ENCODE measurements around the gene TSPAN18. TPM values are rescaled to one million over a fixed set of nuclear protein-coding genes. Genes with fewer than 3 reads are reported as not detected.

The TSPAN18 gene
- total and polyA plus RNA-seq, 2 of the 4 experiments (the other 2 are of a cell fraction) = 0.36 to 1.1 TPM

DNA sequence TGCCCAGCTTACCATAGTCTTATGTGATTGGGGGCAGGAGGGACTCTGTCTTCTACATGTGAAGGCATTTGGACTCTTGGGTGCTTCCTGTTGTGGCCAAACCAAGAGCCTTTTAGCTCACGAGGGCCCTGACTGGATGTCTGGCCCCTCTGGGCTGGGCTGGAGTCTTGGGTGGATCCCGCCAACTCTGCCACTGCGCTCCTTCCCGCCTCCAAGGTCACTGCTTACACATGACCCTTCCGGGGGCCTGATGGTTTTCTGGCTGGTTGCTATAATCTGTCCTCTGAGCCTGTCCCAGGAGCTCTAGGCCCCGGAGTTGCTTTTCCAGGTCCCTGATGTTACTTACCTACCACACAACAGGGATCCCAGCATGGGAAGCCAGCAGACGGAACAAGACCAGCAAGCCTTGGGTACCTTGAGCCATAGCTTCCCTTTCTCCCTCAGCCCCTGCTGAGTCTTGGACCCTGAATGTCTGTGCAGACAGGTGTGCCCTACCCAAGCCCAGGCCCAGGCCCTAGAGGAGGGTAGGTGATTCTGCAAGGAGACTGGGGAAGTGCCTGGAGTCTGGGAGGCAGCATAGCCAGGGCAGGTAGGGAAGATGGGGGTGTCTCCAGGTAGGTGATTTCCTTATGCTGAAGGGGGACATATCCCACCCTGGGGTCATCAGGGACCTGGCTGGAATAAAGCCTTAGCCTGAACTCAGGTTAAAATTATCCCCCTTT lies 100.3 kb downstream of the TSPAN18 start:
- peaks cover 21% of the 10 kb centered on the region for H3K27me3 ChIP-seq (ENCODE audit: control insufficient read depth, insufficient read depth, low read length)
- no peak overlapping the region for H3K4me3 ChIP-seq (ENCODE audit: insufficient read depth, low read depth, low read length)
- dilution Hi-C loops (cut with HindIII; ENCODE audit: low sequenced_read_pairs, unreplicated experiment) (no loop called here), in situ Hi-C loops (cut with MboI; ENCODE audit: low sequenced_read_pairs) (no loop called here), intact Hi-C loops (cut with micrococcal nuclease) (no loop called here)
- no peak overlapping the region for H4K5ac ChIP-seq (ENCODE audit: low read depth, low read length)
- no peaks in the 10 kb centered on the region for H3K9me3 ChIP-seq (ENCODE audit: control insufficient read depth, insufficient read depth, low read length)
- DNase-seq (no peak), ATAC-seq (ENCODE audit: low read depth) (no peak)
- no peak overlapping the region for H2AK5ac ChIP-seq (ENCODE audit: low read depth, low read length)
- H3K36me3 ChIP-seq (ENCODE audit: control insufficient read depth, insufficient read depth, low read length) = no peaks in the 10 kb centered on the region
- no peak overlapping the region for H4K91ac ChIP-seq (ENCODE audit: insufficient read depth, low read depth, low read length)
- H2BK20ac ChIP-seq (ENCODE audit: low read depth, low read length) = no peak overlapping the region
- no peaks in the 10 kb centered on the region for H3K4me1 ChIP-seq (ENCODE audit: control insufficient read depth, insufficient read depth, low read length)
- no TSS peak for BruUV-seq (replicated peaks)
- no peak overlapping the region for H2BK120ac ChIP-seq (ENCODE audit: low read depth, low read length)
- no peak overlapping the region for H3K27ac ChIP-seq (ENCODE audit: insufficient read depth, low read length)
- H4K20me1 ChIP-seq (ENCODE audit: insufficient read depth, low read length) = no peaks in the 10 kb centered on the region
- H3K9me1 ChIP-seq (ENCODE audit: insufficient read depth, low read length) = no peaks in the 10 kb centered on the region
- H2BK5ac ChIP-seq (ENCODE audit: low read depth, low read length, poor library complexity, severe bottlenecking) = no peak overlapping the region
- WGBS, 2 experiments (ENCODE audit: extremely low coverage in 2 of 2, insufficient read length in 1 of 2) = 100% methylated on average over 2 of the region's 7 CpGs; no CpG with 5 or more reads in 1 of the 2 experiments
- H2AK9ac ChIP-seq (replicated peaks; ENCODE audit: low read depth, low read length, poor library complexity) = no peak overlapping the region
- no peak overlapping the region for H3K4ac ChIP-seq (ENCODE audit: low read depth, low read length)
- H3K18ac ChIP-seq (ENCODE audit: low read depth, low read length) = no peak overlapping the region
- no peak overlapping the region for H3K23ac ChIP-seq (ENCODE audit: low read depth, low read length)
- TF ChIP-seq, protein P1, sequence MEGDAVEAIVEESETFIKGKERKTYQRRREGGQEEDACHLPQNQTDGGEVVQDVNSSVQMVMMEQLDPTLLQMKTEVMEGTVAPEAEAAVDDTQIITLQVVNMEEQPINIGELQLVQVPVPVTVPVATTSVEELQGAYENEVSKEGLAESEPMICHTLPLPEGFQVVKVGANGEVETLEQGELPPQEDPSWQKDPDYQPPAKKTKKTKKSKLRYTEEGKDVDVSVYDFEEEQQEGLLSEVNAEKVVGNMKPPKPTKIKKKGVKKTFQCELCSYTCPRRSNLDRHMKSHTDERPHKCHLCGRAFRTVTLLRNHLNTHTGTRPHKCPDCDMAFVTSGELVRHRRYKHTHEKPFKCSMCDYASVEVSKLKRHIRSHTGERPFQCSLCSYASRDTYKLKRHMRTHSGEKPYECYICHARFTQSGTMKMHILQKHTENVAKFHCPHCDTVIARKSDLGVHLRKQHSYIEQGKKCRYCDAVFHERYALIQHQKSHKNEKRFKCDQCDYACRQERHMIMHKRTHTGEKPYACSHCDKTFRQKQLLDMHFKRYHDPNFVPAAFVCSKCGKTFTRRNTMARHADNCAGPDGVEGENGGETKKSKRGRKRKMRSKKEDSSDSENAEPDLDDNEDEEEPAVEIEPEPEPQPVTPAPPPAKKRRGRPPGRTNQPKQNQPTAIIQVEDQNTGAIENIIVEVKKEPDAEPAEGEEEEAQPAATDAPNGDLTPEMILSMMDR (conservative IDR thresholded peaks at IDR 0.05; ENCODE audit: low read depth, low read length) = no peak
- TF ChIP-seq, protein P2, sequence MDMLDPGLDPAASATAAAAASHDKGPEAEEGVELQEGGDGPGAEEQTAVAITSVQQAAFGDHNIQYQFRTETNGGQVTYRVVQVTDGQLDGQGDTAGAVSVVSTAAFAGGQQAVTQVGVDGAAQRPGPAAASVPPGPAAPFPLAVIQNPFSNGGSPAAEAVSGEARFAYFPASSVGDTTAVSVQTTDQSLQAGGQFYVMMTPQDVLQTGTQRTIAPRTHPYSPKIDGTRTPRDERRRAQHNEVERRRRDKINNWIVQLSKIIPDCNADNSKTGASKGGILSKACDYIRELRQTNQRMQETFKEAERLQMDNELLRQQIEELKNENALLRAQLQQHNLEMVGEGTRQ (IDR thresholded peaks at IDR 0.05; ENCODE audit: low read depth, low read length) = no peak
- TF ChIP-seq FOS (IDR thresholded peaks at IDR 0.05; ENCODE audit: low read depth, low read length) = no peak
- TF ChIP-seq MAZ (IDR thresholded peaks at IDR 0.05; ENCODE audit: borderline replicate concordance, low read depth, low read length) = no peak
- TF ChIP-seq, protein P3, sequence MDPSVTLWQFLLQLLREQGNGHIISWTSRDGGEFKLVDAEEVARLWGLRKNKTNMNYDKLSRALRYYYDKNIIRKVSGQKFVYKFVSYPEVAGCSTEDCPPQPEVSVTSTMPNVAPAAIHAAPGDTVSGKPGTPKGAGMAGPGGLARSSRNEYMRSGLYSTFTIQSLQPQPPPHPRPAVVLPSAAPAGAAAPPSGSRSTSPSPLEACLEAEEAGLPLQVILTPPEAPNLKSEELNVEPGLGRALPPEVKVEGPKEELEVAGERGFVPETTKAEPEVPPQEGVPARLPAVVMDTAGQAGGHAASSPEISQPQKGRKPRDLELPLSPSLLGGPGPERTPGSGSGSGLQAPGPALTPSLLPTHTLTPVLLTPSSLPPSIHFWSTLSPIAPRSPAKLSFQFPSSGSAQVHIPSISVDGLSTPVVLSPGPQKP (IDR thresholded peaks at IDR 0.05; ENCODE audit: borderline replicate concordance, low read depth, low read length) = no peak
- TF ChIP-seq RFX5 (IDR thresholded peaks at IDR 0.05; ENCODE audit: low read depth, low read length) = no peak
- TF ChIP-seq POLR2A (IDR thresholded peaks at IDR 0.05; ENCODE audit: low read depth, low read length) = no peak
- TF ChIP-seq NFE2L2 (IDR thresholded peaks at IDR 0.05; ENCODE audit: low read depth, low read length) = no peak
- no peak for TF ChIP-seq MXI1 (IDR thresholded peaks at IDR 0.05; ENCODE audit: borderline replicate concordance, low read depth, low read length)
- no peak for TF ChIP-seq BHLHE40 (IDR thresholded peaks at IDR 0.05; ENCODE audit: low read depth, low read length)
- no peak for TF ChIP-seq RCOR1 (IDR thresholded peaks at IDR 0.05; ENCODE audit: insufficient replicate concordance, low read length)
- no peak for TF ChIP-seq SMC3 (IDR thresholded peaks at IDR 0.05; ENCODE audit: low read depth, low read length)
- no peak overlapping the region for H4K8ac ChIP-seq (ENCODE audit: low read depth in 2 of 2, low read length in 2 of 2)
- H2BK15ac ChIP-seq (ENCODE audit: low read depth, low read length) = no peak overlapping the region
- no peak overlapping the region for H3K14ac ChIP-seq (replicated peaks; ENCODE audit: low read depth, low read length)
- no peaks in the 10 kb centered on the region for H3K79me1 ChIP-seq (ENCODE audit: low read depth in 1 of 2, low read length in 2 of 2)
- CTCF ChIA-PET = no interaction called here
- no peak overlapping the region for H3K9ac ChIP-seq (ENCODE audit: low read depth, low read length)
- no peak overlapping the region for H2AFZ ChIP-seq (replicated peaks; ENCODE audit: low read length, poor library complexity)
- H3K4me2 ChIP-seq (ENCODE audit: low read depth, low read length) = no peak overlapping the region
- no peak overlapping the region for H3K56ac ChIP-seq (ENCODE audit: extremely low read depth, insufficient read depth, low read length)
- POLR2A ChIA-PET (ENCODE audit: unreplicated experiment) = no interaction called here

Measured in IMR-90 (cell line).